Measurements from ENCODE around the gene BTG1. TPM values are rescaled to one million over a fixed set of nuclear protein-coding genes. Genes with fewer than 3 reads are reported as not detected.
A peak's percentile ranks its signal among the peaks of the same experiment; 100 is the strongest.

Gene BTG1
- total and polyA plus RNA-seq, 5 donors from 2014 or later, result 509 to 1,342 (median 885) TPM

DNA sequence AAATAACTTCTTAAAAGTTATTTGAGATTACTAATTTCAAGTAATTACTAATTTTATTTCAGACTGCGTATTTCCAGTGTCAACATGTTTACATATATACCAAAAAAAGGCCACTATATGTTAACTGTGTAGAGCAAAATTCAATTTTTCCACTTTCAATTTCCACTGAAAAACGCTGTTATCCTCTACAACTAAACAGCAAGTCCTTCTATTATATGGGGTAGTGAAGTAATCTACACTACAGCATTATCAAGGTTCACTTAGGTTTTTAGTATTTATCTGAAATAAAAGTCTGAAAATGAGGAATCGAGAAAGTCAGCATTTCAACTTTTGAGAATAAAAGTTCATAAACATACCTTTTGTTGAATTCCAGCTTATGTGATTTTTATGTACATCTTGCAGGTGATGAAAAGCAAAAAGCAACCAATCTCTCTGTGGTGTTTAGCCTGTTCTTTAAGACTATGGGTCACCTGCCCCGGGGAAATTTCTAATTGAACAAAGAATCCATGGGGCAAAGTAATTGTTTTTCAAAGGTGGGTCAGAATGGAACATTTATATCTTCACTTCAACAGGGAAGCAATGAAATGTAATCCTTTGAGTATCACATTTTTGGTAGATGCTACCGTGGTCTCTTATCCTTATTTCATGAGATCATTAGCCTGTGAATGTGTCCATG is 3.3 kb downstream of the BTG1 start:
- DNase-seq, result peak in 1 of 3 donors; percentile 48
- no peak for ATAC-seq (ENCODE audit: low read depth in 2 of 2)
- H3K4me1 ChIP-seq (ENCODE audit: control insufficient read depth, insufficient read depth, low read length, poor library complexity, severe bottlenecking), result peaks cover 8% of the 10 kb centered on the region
- peaks cover 55% of the 10 kb centered on the region for H3K36me3 ChIP-seq (ENCODE audit: control insufficient read depth, insufficient read depth, low read length)
- Mint-ChIP-seq H3K4me3 (peak overlapping the region; percentile 90 to 100 (median 99)), H3K36me3 (peaks cover 70% of the 10 kb centered on the region), H3K27me3 (peaks cover 10% of the 10 kb centered on the region), H3K9me3 (peaks cover 0 to 10% (median 0%) of the 10 kb centered on the region in 7 donors), H3K27ac (peak overlapping the region; percentile 96 to 100 (median 99)), H3K4me1 (peaks cover 6 to 19% (median 10%) of the 10 kb centered on the region in 4 donors)
- H3K4me3 ChIP-seq (ENCODE audit: low read depth, low read length), result peak overlapping the region; percentile 99
- H3K27ac ChIP-seq (ENCODE audit: insufficient read depth, low read length, poor library complexity, severe bottlenecking), result peak overlapping the region; percentile 84
- H3K27me3 ChIP-seq (ENCODE audit: control insufficient read depth, insufficient read depth, low read length), result no peaks in the 10 kb centered on the region
- H3K9me3 ChIP-seq (ENCODE audit: control insufficient read depth in 2 of 2, low read length in 2 of 2), result no peaks in the 10 kb centered on the region

DNA sequence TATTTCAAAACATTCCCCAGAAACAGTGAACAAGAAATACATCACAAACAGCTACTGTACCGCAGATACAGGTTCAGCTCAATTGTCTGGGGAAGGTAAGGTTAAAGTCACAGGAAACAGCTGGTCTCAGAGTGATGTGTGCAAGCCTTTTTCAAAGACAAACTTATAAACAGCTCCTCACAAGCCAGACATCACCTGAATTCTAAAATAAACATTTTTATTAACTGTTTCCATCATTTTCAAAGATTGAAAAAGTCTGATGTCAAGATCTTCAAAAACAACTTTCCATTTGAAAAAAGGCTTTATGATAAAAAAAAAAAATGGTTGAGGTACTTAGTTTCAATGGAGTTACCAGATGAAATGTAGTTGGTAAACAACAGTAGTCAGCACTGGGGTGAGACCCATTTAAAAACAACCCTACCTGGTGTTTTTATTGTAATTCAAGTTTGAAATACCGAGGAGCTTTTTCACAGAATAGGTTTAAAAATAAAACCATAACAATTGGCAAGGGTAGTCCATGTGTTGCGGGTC is 4.0 kb downstream of the BTG1 start:
- no peak for ATAC-seq (ENCODE audit: low read depth in 2 of 2)
- H3K36me3 Mint-ChIP-seq, result peaks cover 73% of the 10 kb centered on the region
- peaks cover 10% of the 10 kb centered on the region for H3K27me3 Mint-ChIP-seq
- H3K4me1 Mint-ChIP-seq, result peaks cover 5 to 19% (median 10%) of the 10 kb centered on the region in 4 donors
- Histone ChIP-seq H3K9me3 (ENCODE audit: control insufficient read depth in 2 of 2, low read length in 2 of 2) (no peaks in the 10 kb centered on the region), H3K36me3 (ENCODE audit: control insufficient read depth, insufficient read depth, low read length) (peaks cover 55% of the 10 kb centered on the region), H3K4me3 (ENCODE audit: low read depth, low read length) (peak overlapping the region; percentile 99), H3K4me1 (ENCODE audit: control insufficient read depth, insufficient read depth, low read length, poor library complexity, severe bottlenecking) (peaks cover 6% of the 10 kb centered on the region), H3K27ac (ENCODE audit: insufficient read depth, low read length, poor library complexity, severe bottlenecking) (peak overlapping the region; percentile 84), H3K27me3 (ENCODE audit: control insufficient read depth, insufficient read depth, low read length) (no peaks in the 10 kb centered on the region)
- H3K4me3 Mint-ChIP-seq, result peak overlapping the region; percentile 90 to 100 (median 99)
- peak in 2 of 3 donors; percentile 78 to 82 for DNase-seq
- H3K9me3 Mint-ChIP-seq, result peaks cover 0 to 10% (median 0%) of the 10 kb centered on the region in 7 donors
- peak overlapping the region; percentile 96 to 100 (median 99) for H3K27ac Mint-ChIP-seq

DNA sequence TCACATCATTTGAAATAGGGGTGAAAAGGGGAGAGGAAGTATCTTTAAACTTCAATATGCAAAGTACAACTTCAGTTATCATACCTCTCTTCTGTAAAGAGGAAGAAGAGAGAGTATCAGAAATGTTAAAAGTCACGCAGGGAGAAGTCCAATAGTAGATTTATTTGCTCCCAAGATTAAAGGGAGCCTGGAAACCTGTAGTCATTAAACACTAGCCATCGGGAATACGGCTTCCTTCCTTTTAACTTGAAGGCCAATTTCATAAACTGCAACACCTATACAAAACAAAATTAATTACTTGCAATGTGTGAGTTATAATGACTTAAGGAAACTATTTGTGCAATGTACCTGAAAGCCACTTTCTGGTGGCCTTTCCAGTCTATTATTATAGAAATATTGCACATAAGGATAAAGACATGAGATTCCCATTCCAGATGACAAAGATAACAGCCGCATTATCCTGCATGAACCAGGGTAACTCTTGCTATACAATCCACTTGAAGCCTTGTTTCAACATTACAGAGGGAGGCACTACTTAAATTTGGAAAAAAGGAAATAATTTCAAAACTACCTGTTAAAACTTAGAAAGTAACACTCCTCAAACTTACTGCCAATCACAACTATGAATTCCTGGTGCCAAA is 4.6 kb downstream of the BTG1 start:
- Mint-ChIP-seq H3K9me3 (peaks cover 0 to 10% (median 0%) of the 10 kb centered on the region in 7 donors), H3K36me3 (peaks cover 78% of the 10 kb centered on the region), H3K4me3 (peak overlapping the region; percentile 90 to 100 (median 99)), H3K4me1 (peaks cover 11 to 20% (median 15%) of the 10 kb centered on the region in 4 donors), H3K27ac (peak overlapping the region; percentile 96 to 100 (median 99)), H3K27me3 (peaks cover 10% of the 10 kb centered on the region)
- H3K4me3 ChIP-seq (ENCODE audit: low read depth, low read length), result peak overlapping the region; percentile 99
- H3K36me3 ChIP-seq (ENCODE audit: control insufficient read depth, insufficient read depth, low read length), result peaks cover 55% of the 10 kb centered on the region
- no peaks in the 10 kb centered on the region for H3K27me3 ChIP-seq (ENCODE audit: control insufficient read depth, insufficient read depth, low read length)
- DNase-seq (no peak), ATAC-seq (ENCODE audit: low read depth in 2 of 2) (no peak)
- peaks cover 11% of the 10 kb centered on the region for H3K4me1 ChIP-seq (ENCODE audit: control insufficient read depth, insufficient read depth, low read length, poor library complexity, severe bottlenecking)
- no peaks in the 10 kb centered on the region for H3K9me3 ChIP-seq (ENCODE audit: control insufficient read depth in 2 of 2, low read length in 2 of 2)
- H3K27ac ChIP-seq (ENCODE audit: insufficient read depth, low read length, poor library complexity, severe bottlenecking), result peak overlapping the region; percentile 84

GRCh38 chr12:92140156-92140555 is 5.5 kb downstream of the BTG1 start:
- peaks cover 55% of the 10 kb centered on the region for H3K36me3 ChIP-seq (ENCODE audit: control insufficient read depth, insufficient read depth, low read length)
- Mint-ChIP-seq H3K9me3 (peaks cover 0 to 6% (median 0%) of the 10 kb centered on the region in 7 donors), H3K36me3 (peaks cover 76% of the 10 kb centered on the region), H3K27me3 (peaks cover 10% of the 10 kb centered on the region), H3K4me1 (peaks cover 15 to 21% (median 21%) of the 10 kb centered on the region in 4 donors), H3K4me3 (peak overlapping the region; percentile 90 to 100 (median 99)), H3K27ac (peak overlapping the region; percentile 98 to 100 (median 99))
- H3K4me1 ChIP-seq (ENCODE audit: control insufficient read depth, insufficient read depth, low read length, poor library complexity, severe bottlenecking), result peaks cover 19% of the 10 kb centered on the region
- H3K4me3 ChIP-seq (ENCODE audit: low read depth, low read length), result peak overlapping the region; percentile 99
- H3K27ac ChIP-seq (ENCODE audit: insufficient read depth, low read length, poor library complexity, severe bottlenecking), result peak overlapping the region; percentile 84
- no peaks in the 10 kb centered on the region for H3K9me3 ChIP-seq (ENCODE audit: control insufficient read depth in 2 of 2, low read length in 2 of 2)
- no peak for DNase-seq
- no peaks in the 10 kb centered on the region for H3K27me3 ChIP-seq (ENCODE audit: control insufficient read depth, insufficient read depth, low read length)
- no peak for ATAC-seq (ENCODE audit: low read depth in 2 of 2)

DNA sequence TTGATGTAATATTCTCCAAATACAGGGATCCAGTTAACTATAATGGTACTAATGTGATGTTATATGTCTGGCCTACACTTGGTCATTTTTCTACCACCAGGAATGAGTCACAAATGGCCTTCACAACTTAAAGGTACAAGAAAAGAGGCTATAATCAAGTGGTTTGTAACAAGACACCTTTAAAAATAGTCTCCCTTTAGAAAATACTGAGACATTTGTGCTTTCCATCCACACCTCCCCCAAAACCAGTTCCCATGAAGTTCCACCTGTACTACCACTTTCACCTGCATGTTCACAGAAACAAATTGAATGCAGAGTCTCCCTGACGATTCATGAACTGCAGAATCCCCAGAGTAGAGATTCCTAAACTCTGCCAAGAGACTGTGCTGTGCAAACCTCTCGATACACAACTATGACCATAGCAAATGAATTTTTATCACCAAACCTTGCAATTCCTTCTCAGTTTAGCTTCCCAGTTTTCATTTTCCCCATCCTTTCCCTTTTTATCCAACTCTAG is 6.0 kb downstream of the BTG1 start:
- ATAC-seq (ENCODE audit: low read depth in 2 of 2), result no peak
- H3K4me1 Mint-ChIP-seq, result peaks cover 20 to 26% (median 25%) of the 10 kb centered on the region in 4 donors

GRCh38 chr12:92138626-92139025 is 7.0 kb downstream of the BTG1 start:
- H3K36me3 ChIP-seq (ENCODE audit: control insufficient read depth, insufficient read depth, low read length), result peaks cover 44% of the 10 kb centered on the region
- H3K9me3 ChIP-seq (ENCODE audit: control insufficient read depth in 2 of 2, low read length in 2 of 2), result no peaks in the 10 kb centered on the region
- DNase-seq (no peak), ATAC-seq (ENCODE audit: low read depth in 2 of 2) (no peak)
- Mint-ChIP-seq H3K36me3 (peaks cover 76% of the 10 kb centered on the region), H3K27me3 (peaks cover 4% of the 10 kb centered on the region), H3K4me3 (peak overlapping the region; percentile 90 to 100 (median 99)), H3K9me3 (no peaks in the 10 kb centered on the region), H3K4me1 (peaks cover 30 to 37% (median 36%) of the 10 kb centered on the region in 4 donors), H3K27ac (peak overlapping the region; percentile 70 to 99 (median 98))
- H3K27me3 ChIP-seq (ENCODE audit: control insufficient read depth, insufficient read depth, low read length), result no peaks in the 10 kb centered on the region
- peaks cover 34% of the 10 kb centered on the region for H3K4me1 ChIP-seq (ENCODE audit: control insufficient read depth, insufficient read depth, low read length, poor library complexity, severe bottlenecking)
- peak overlapping the region; percentile 99 for H3K4me3 ChIP-seq (ENCODE audit: low read depth, low read length)
- H3K27ac ChIP-seq (ENCODE audit: insufficient read depth, low read length, poor library complexity, severe bottlenecking), result peak overlapping the region; percentile 84

More for the DNA sequence above, 6.0 kb downstream of the BTG1 start:
- Mint-ChIP-seq H3K27ac (peak overlapping the region; percentile 98 to 100 (median 99)), H3K4me3 (peak overlapping the region; percentile 90 to 100 (median 99)), H3K27me3 (peaks cover 10% of the 10 kb centered on the region), H3K9me3 (peaks cover 0 to 6% (median 0%) of the 10 kb centered on the region in 7 donors), H3K36me3 (peaks cover 80% of the 10 kb centered on the region)
- DNase-seq, result no peak
- Histone ChIP-seq H3K36me3 (ENCODE audit: control insufficient read depth, insufficient read depth, low read length) (peaks cover 54% of the 10 kb centered on the region), H3K4me3 (ENCODE audit: low read depth, low read length) (peak overlapping the region; percentile 99), H3K9me3 (ENCODE audit: control insufficient read depth in 2 of 2, low read length in 2 of 2) (no peaks in the 10 kb centered on the region), H3K27me3 (ENCODE audit: control insufficient read depth, insufficient read depth, low read length) (no peaks in the 10 kb centered on the region), H3K4me1 (ENCODE audit: control insufficient read depth, insufficient read depth, low read length, poor library complexity, severe bottlenecking) (peaks cover 23% of the 10 kb centered on the region), H3K27ac (ENCODE audit: insufficient read depth, low read length, poor library complexity, severe bottlenecking) (peak overlapping the region; percentile 84)

DNA sequence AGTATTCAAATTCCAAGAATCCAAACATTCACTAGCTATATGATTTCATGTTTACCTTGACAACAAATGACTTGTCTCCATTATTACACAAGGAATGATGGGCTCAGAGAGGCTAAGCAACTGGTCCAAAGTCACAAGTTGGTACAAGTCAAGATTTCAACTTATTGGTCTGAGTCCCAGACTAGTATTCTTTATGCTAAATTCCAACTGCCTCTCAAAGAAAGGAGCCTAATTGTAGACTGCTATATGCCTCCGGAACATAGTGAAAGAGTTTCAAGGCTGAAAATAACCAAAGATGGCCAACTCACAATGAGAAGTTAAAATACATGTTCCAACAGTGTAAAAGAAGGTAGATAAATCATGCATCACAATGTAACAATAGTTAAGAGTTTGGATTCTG is 7.5 kb downstream of the BTG1 start:
- peaks cover 39% of the 10 kb centered on the region for H3K4me1 ChIP-seq (ENCODE audit: control insufficient read depth, insufficient read depth, low read length, poor library complexity, severe bottlenecking)
- Mint-ChIP-seq H3K36me3 (peaks cover 71% of the 10 kb centered on the region), H3K27me3 (peaks cover 4% of the 10 kb centered on the region)

More for the DNA sequence above, 7.5 kb downstream of the BTG1 start:
- Histone ChIP-seq H3K27ac (ENCODE audit: insufficient read depth, low read length, poor library complexity, severe bottlenecking) (peak overlapping the region; percentile 84), H3K36me3 (ENCODE audit: control insufficient read depth, insufficient read depth, low read length) (peaks cover 39% of the 10 kb centered on the region), H3K4me3 (ENCODE audit: low read depth, low read length) (peak overlapping the region; percentile 99), H3K27me3 (ENCODE audit: control insufficient read depth, insufficient read depth, low read length) (no peaks in the 10 kb centered on the region), H3K9me3 (ENCODE audit: control insufficient read depth in 2 of 2, low read length in 2 of 2) (no peaks in the 10 kb centered on the region)
- no peaks in the 10 kb centered on the region for H3K9me3 Mint-ChIP-seq
- peaks cover 35 to 42% (median 40%) of the 10 kb centered on the region in 4 donors for H3K4me1 Mint-ChIP-seq
- ATAC-seq (ENCODE audit: low read depth in 2 of 2) (no peak), DNase-seq (no peak)
- H3K4me3 Mint-ChIP-seq, result peak overlapping the region; percentile 90 to 100 (median 99)
- H3K27ac Mint-ChIP-seq, result peak overlapping the region; percentile 70 to 99 (median 98)

Data from CD4-positive, CD25-positive, alpha-beta regulatory T cell (primary cell).